Measurements from ENCODE around the gene SLC16A3.
"Not testable (repeated sequence)": the region's sequence is repeated elsewhere in the genome, so short reads cannot be mapped to it uniquely, and the experiment has no call there.

The SLC16A3 gene

DNA sequence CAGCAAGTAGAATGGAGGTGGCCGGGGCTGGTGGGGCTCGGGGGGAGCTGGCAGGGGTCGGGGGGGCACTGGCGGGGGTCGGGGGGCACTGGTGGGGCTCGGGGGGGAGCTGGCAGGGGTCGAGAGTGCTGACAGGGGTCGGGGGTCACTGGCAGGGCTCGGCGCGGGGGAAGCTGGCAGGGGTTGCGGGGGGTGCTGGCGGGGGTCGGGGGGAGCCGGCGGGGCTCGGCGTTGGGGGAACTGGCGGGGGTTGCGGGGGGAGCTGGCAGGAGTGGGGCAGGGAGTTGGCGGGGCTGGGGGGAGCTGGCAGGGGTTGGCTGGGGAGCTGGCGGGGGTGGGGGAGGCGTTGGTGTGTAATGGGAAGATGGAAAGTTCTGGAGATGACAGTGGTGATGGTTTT lies 41.3 kb upstream of the SLC16A3 start:
- TF ChIP-seq CTCF (conservative IDR thresholded peaks at IDR 0.05; ENCODE audit: low read length), result no peak
- no peak overlapping the region for H3K4me3 ChIP-seq (ENCODE audit: low read length)
- no peak for DNase-seq (ENCODE audit: low read depth)

DNA sequence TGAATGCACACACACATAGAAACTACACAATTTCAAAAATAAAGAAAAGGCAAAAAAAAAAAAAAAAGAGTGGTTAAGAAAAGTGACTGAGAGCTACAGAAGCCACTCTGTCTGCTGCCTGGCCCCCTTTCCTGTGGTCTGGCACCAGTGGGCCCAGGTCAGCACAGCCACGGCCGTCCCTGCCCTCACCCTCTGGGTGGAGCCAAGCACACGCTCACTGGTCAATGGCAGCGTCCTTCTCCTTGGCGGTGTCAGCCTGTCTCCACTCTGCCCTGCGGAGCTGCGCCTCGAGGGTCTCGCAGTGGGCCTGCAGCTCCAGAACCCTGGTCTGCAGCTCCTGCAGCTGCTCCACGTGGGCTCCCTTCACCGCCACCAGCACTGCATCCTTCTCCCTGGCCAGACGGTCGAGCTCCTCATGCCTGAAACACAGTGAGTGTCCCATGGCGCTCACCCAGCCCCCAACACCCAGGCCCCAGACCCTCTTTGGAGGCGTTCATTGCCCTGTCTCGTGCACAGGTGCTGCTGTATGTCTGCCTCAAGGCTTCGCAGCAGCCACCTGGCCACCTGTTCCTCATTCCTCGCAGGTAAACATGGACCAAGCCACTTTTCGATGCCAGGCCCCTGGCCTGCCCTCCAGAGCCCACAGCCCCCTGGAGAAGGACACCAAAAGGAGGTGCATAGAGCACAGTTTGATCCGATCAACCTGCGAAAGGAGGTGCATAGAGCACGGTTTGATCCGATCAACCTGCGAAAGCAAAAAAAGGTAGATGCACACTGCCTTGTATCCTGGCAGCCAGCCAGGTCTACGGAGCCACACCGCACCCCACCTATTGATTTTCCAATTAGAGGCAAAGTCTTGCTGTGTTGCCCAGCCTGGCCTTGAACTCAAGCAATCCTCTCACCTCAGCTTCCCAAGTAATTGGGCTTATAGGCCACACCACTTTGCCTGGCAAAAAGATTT lies 40.6 kb upstream of the SLC16A3 start:
- no peak for TF ChIP-seq CTCF (conservative IDR thresholded peaks at IDR 0.05; ENCODE audit: low read length)
- DNase-seq (ENCODE audit: low read depth), result no peak
- no peak overlapping the region for H3K4me3 ChIP-seq (ENCODE audit: low read length)

- DNase-seq (ENCODE audit: low read depth); H3K4me3 ChIP-seq (ENCODE audit: low read length): not testable (repeated sequence)
These were observed 35.8 kb upstream of the SLC16A3 start for GRCh38 chr17:82193050-82193449.

DNA sequence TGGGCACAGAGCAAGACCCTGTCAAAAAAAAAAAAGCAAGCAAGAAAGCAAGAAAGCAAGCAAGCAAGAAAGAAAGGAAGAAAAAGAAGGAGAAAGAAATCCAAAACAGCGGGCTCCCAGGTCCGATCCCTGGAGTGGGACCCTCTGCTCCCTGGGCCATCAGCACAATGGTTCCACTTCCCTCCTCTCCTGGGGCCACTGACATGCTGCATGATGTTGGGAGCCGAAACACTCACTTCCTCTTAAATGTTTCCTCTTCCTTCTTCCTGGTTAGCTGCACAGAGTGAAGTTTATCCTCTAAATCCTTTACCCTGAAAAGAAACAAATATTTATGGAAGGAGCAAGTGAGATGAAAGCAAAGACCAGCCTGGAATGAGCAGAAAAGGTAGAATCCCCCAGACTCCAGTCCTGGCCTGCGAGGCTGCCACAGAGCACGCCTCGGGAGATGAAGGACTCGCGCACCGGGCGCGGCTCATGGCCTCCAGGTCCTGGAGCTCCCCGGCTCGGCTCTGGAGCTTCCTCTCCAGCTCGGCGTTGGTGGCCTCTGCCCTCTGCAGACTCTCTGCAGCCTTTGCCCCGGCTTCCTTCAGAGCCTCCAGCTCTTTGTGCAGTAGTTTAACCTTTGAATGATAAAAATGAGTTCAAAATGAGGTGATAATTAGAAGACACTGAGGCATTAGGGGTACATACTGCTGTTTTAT lies 35.2 kb upstream of the SLC16A3 start:
- DNase-seq (ENCODE audit: low read depth), result no peak
- no peak for TF ChIP-seq CTCF (conservative IDR thresholded peaks at IDR 0.05; ENCODE audit: low read length)
- H3K4me3 ChIP-seq (ENCODE audit: low read length), result no peak overlapping the region

DNA sequence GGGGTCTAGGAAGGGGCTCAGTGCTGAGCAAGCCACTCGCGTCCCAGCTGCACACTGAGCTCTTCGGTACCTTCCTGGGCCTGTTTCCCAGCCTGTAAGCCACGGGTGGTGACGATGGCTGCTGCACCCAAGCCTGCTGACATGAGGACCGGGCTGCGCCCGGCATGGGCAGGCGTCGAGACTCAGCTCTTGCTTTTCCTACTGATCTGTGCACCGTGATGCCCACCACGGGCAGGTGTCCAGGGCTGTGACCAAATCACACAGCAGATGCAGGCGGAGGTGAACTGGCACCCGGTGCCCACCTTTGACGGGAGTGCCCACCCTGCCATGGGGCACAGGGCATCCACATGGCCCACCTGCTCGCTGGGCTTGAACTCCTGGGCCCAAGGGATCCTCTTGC lies 34.1 kb upstream of the SLC16A3 start:
- no peak for TF ChIP-seq CTCF (conservative IDR thresholded peaks at IDR 0.05; ENCODE audit: low read length)
- DNase-seq (ENCODE audit: low read depth), result no peak
- H3K4me3 ChIP-seq (ENCODE audit: low read length), result no peak overlapping the region

GRCh38 chr17:82195675-82196672 lies 32.9 kb upstream of the SLC16A3 start:
- H3K4me3 ChIP-seq (ENCODE audit: low read length), result no peak overlapping the region
- no peak for DNase-seq (ENCODE audit: low read depth)
- TF ChIP-seq CTCF (conservative IDR thresholded peaks at IDR 0.05; ENCODE audit: low read length), result no peak

GRCh38 chr17:82198092-82198491 lies 30.8 kb upstream of the SLC16A3 start:
- no peak for TF ChIP-seq CTCF (conservative IDR thresholded peaks at IDR 0.05; ENCODE audit: low read length)
- H3K4me3 ChIP-seq (ENCODE audit: low read length), result no peak overlapping the region
- DNase-seq (ENCODE audit: low read depth), result no peak

Data from AG10803 (cell line).